HG03095 (cell line): Measurements from ENCODE around the gene BRD9.

Source experiments
- ATAC-seq: cut with Tn5 transposase; IDR thresholded peaks from one replicate; pipeline ENCODE4 v1.9.1; 2021; ENCODE audit warnings: moderate library complexity; ENCODE audit not compliant: unreplicated experiment

The BRD9 gene

GRCh38 chr5:905139-905642 lies 12.6 kb upstream of the BRD9 start:
- ATAC-seq: no peak

- no peak for ATAC-seq
Observed at GRCh38 chr5:903756-904096, 11.1 kb upstream of the BRD9 start.

- no peak for ATAC-seq
Observed at GRCh38 chr5:902129-902916, 9.7 kb upstream of the BRD9 start.

GRCh38 chr5:900781-901180 lies 8.2 kb upstream of the BRD9 start:
- no peak for ATAC-seq

GRCh38 chr5:893711-894110 lies 1.1 kb upstream of the BRD9 start:
- no peak for ATAC-seq

GRCh38 chr5:893137-893506 lies 521 bp upstream of the BRD9 start:
- ATAC-seq: no peak

GRCh38 chr5:891837-892393 lies 686 bp downstream of the BRD9 start:
- ATAC-seq: peak; percentile 13

GRCh38 chr5:891117-891836 lies 1.3 kb downstream of the BRD9 start:
- ATAC-seq: no peak

GRCh38 chr5:889075-889710 lies 3.4 kb downstream of the BRD9 start:
- no peak for ATAC-seq

- no peak for ATAC-seq
Observed at GRCh38 chr5:888638-889035, 4.0 kb downstream of the BRD9 start.

GRCh38 chr5:887947-888637 lies 4.5 kb downstream of the BRD9 start:
- no peak for ATAC-seq

GRCh38 chr5:886716-887325 lies 5.8 kb downstream of the BRD9 start:
- no peak for ATAC-seq

GRCh38 chr5:886036-886435 lies 6.6 kb downstream of the BRD9 start:
- no peak for ATAC-seq

- no peak for ATAC-seq
Observed at GRCh38 chr5:885529-885928, 7.1 kb downstream of the BRD9 start.

GRCh38 chr5:885127-885442 lies 7.5 kb downstream of the BRD9 start:
- no peak for ATAC-seq

- ATAC-seq: no peak
Observed at GRCh38 chr5:884345-885126, 8.1 kb downstream of the BRD9 start.

GRCh38 chr5:883475-884181 lies 9.0 kb downstream of the BRD9 start:
- no peak for ATAC-seq

GRCh38 chr5:882253-883183 lies 10.1 kb downstream of the BRD9 start:
- no peak for ATAC-seq
